Skeletal muscle tissue (tissue), 4 donors: ENCODE data around the gene SSU72. TPM values are rescaled to one million over a fixed set of nuclear protein-coding genes. Genes with fewer than 3 reads are reported as not detected.
"Not testable (repeated sequence)": the region's sequence is repeated elsewhere in the genome, so short reads cannot be mapped to it uniquely, and the experiment has no call there.

ENCODE experiments used
- H3K27ac ChIP-seq: one replicate; pipeline ENCODE4 v1.7.0; 2013; ENCODE audit warnings: mild to moderate bottlenecking, low read depth, low read length, inconsistent platforms
- H3K27me3 ChIP-seq, 3 donors: one replicate each; pipeline ENCODE4 v1.7.0; 2013; ENCODE audit warnings: low read length in 3 of 3; ENCODE audit not compliant: control insufficient read depth in 3 of 3, insufficient read depth in 3 of 3
- H3K36me3 ChIP-seq, 3 donors: one replicate each; pipeline ENCODE4 v1.7.0; 2013; ENCODE audit warnings: low read length in 3 of 3; ENCODE audit not compliant: control insufficient read depth in 3 of 3, insufficient read depth in 3 of 3
- H3K4me1 ChIP-seq, 3 donors: one replicate each; pipeline ENCODE4 v1.7.0; 2013; ENCODE audit warnings: low read length in 3 of 3, mild to moderate bottlenecking in 3 of 3; ENCODE audit not compliant: control insufficient read depth in 3 of 3, insufficient read depth in 3 of 3
- H3K4me3 ChIP-seq, 3 donors: one replicate each; pipeline ENCODE4 v1.7.0; 2013; ENCODE audit warnings: low read length in 3 of 3
- H3K9ac ChIP-seq, 3 donors: one replicate each; pipeline ENCODE4 v1.7.0; 2013; ENCODE audit warnings: low read length in 3 of 3, mild to moderate bottlenecking in 3 of 3, moderate library complexity in 2 of 3, low read depth in 1 of 3
- H3K9me3 ChIP-seq, 3 donors: one replicate each; pipeline ENCODE4 v1.7.0; 2013; ENCODE audit warnings: low read length in 3 of 3; ENCODE audit not compliant: control insufficient read depth in 3 of 3
- total RNA-seq: library from RNA; depleted of rRNA; stranded (reverse); fragments of >200 nt; gene quantifications from one replicate; pipeline ENCODE4 v1.2.3, GENCODE V29; 2014
- donor health status: Osteomylitis.

Gene SSU72
- total RNA-seq, 1 donor from 2014 or later, result 40.2 TPM

- H3K9me3 ChIP-seq, result no peaks in the 10 kb centered on the region
- no peak overlapping the region for H3K27ac ChIP-seq
- peaks cover 5 to 10% (median 6%) of the 10 kb centered on the region in 3 donors for H3K36me3 ChIP-seq
- no peaks in the 10 kb centered on the region for H3K27me3 ChIP-seq
- H3K4me1 ChIP-seq, result peaks cover 11 to 26% (median 22%) of the 10 kb centered on the region in 3 donors
- H3K9ac ChIP-seq, result no peak overlapping the region
- H3K4me3 ChIP-seq, result no peak overlapping the region
Observed at GRCh38 chr1:1531947-1532346, 42.7 kb downstream of the SSU72 start.

- Histone ChIP-seq H3K9me3 (no peaks in the 10 kb centered on the region), H3K36me3 (peaks cover 6 to 12% (median 7%) of the 10 kb centered on the region in 3 donors), H3K27ac (no peak overlapping the region), H3K9ac (no peak overlapping the region), H3K27me3 (no peaks in the 10 kb centered on the region), H3K4me1 (peaks cover 4 to 14% (median 11%) of the 10 kb centered on the region in 3 donors), H3K4me3 (no peak overlapping the region)
Observed at GRCh38 chr1:1529936-1530335, 44.7 kb downstream of the SSU72 start.

- Histone ChIP-seq H3K4me3 (no peak overlapping the region), H3K9me3 (no peaks in the 10 kb centered on the region), H3K9ac (no peak overlapping the region), H3K27me3 (no peaks in the 10 kb centered on the region), H3K4me1 (peaks cover 4 to 11% (median 9%) of the 10 kb centered on the region in 3 donors), H3K36me3 (peaks cover 6 to 12% (median 7%) of the 10 kb centered on the region in 3 donors), H3K27ac (no peak overlapping the region)
Observed at GRCh38 chr1:1529321-1529720, 45.3 kb downstream of the SSU72 start.

- H3K36me3 ChIP-seq, result peaks cover 7 to 12% (median 8%) of the 10 kb centered on the region in 3 donors
- no peaks in the 10 kb centered on the region for H3K9me3 ChIP-seq
- no peak overlapping the region for H3K27ac ChIP-seq
- no peak overlapping the region for H3K9ac ChIP-seq
- H3K4me3 ChIP-seq, result no peak overlapping the region
- peaks cover 4 to 6% (median 6%) of the 10 kb centered on the region in 3 donors for H3K4me1 ChIP-seq
- H3K27me3 ChIP-seq, result no peaks in the 10 kb centered on the region
Observed at GRCh38 chr1:1528301-1529267, 46.1 kb downstream of the SSU72 start.

GRCh38 chr1:1527092-1527816, 47.4 kb downstream of the SSU72 start:
- Histone ChIP-seq H3K36me3 (peaks cover 11 to 13% (median 12%) of the 10 kb centered on the region in 3 donors), H3K4me3 (no peak overlapping the region), H3K9ac (no peak overlapping the region), H3K4me1 (no peaks in the 10 kb centered on the region), H3K27ac (no peak overlapping the region), H3K9me3 (no peaks in the 10 kb centered on the region), H3K27me3 (no peaks in the 10 kb centered on the region)

- H3K4me1 ChIP-seq, H3K27me3 ChIP-seq, H3K9ac ChIP-seq, H3K4me3 ChIP-seq, H3K9me3 ChIP-seq, H3K27ac ChIP-seq: not testable (repeated sequence)
- peaks cover 12 to 14% (median 12%) of the 10 kb centered on the region in 3 donors for H3K36me3 ChIP-seq
Observed at GRCh38 chr1:1526476-1526875, 48.2 kb downstream of the SSU72 start.

- not testable (repeated sequence) for H3K9me3 ChIP-seq, H3K27ac ChIP-seq, H3K4me3 ChIP-seq, H3K9ac ChIP-seq, H3K27me3 ChIP-seq, H3K4me1 ChIP-seq
- peaks cover 16 to 23% (median 17%) of the 10 kb centered on the region in 3 donors for H3K36me3 ChIP-seq
Observed at GRCh38 chr1:1524750-1525383, 49.8 kb downstream of the SSU72 start.

GRCh38 chr1:1523651-1524050, 51.0 kb downstream of the SSU72 start:
- H3K9ac ChIP-seq, result not testable (repeated sequence)
- H3K36me3 ChIP-seq, result peaks cover 12 to 17% (median 13%) of the 10 kb centered on the region in 3 donors

GRCh38 chr1:1523226-1523625, 51.4 kb downstream of the SSU72 start:
- H3K4me1 ChIP-seq, H3K27ac ChIP-seq: not testable (repeated sequence)
- H3K36me3 ChIP-seq, result peaks cover 14 to 19% (median 14%) of the 10 kb centered on the region in 3 donors

More at GRCh38 chr1:1523651-1524050, 51.0 kb downstream of the SSU72 start:
- H3K4me1 ChIP-seq, H3K27ac ChIP-seq, H3K4me3 ChIP-seq, H3K9me3 ChIP-seq, H3K27me3 ChIP-seq: not testable (repeated sequence)

More at GRCh38 chr1:1523226-1523625, 51.4 kb downstream of the SSU72 start:
- H3K9me3 ChIP-seq, H3K9ac ChIP-seq, H3K4me3 ChIP-seq, H3K27me3 ChIP-seq: not testable (repeated sequence)
